Activated CD4-positive, CD25-positive, alpha-beta regulatory T cell (primary cell): ENCODE data around the gene HMCN2.

Source experiments
- DNase-seq, 4 experiments: peaks; one replicate each; lab custom pipeline; 2025; lab: John Stamatoyannopoulos, UW

Gene HMCN2

DNA sequence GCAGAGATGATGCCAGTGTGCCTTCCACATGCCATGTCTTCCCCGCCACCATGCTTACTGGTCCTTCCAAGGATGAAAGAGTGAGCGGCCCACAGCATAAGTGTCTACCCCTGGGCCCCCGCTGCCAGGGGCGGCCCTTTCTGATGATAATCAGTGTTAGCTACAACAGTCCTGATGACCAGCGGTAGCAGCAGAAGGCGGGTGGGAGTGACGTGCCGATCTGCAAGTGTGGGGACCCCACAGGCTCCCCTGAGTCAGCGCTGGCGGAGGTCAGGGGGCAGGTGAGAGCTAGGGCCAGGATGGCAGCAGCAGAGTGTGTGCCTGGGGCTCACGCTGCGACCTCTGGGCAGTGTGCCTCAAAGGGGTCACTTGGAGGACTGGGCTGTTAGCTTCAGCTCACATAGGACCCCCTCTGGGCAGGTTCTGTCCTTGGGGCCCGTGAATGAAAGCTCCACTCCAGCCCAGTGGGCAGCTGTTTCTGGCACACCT, 80.4 kb downstream of the HMCN2 start:
- no peak for DNase-seq

DNA sequence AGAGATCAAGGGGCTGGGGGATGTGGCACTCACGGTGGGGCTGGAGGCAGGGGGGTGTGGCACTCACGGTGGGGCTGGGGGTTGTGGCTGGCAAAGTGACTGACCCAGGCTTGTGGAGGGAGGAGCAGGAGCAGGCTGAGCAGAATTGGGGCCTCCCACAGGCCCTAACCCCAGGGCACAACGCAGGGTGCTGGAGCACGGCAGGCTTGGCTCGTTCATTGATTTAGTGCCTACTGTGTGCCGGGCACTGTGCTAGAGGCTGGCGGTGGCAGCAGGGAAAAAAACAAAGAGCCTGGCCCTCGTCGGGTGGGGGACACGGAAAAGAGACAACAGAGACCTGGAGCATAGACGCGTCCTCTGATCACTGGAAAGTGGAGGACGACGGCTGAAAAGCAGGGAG, 80.9 kb downstream of the HMCN2 start:
- no peak for DNase-seq

- no peak for DNase-seq
Observed at GRCh38 chr9:130347036-130347435, 81.5 kb downstream of the HMCN2 start.

DNA sequence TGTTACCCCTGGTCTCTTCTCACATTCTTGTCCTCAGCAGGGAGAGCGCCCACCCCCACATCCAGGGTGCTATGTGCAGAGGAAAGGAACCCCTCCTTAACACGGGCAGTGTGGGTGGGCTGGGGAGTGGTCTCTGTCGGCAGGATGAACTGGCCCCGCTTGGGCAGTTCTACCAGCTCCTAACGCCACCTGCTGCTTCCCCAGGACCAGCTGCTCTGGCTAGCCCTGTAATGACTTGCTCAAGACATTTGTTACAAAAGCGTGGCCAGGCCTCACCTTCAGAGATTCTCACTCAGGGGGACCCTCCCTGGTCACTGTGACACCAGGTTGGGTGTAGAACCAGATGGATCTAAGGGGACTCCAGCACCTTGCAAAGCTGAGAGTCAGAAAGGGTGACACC, 82.4 kb downstream of the HMCN2 start:
- no peak for DNase-seq

GRCh38 chr9:130348341-130348740, 82.8 kb downstream of the HMCN2 start:
- DNase-seq = no peak

GRCh38 chr9:130348881-130349280, 83.3 kb downstream of the HMCN2 start:
- no peak for DNase-seq

DNA sequence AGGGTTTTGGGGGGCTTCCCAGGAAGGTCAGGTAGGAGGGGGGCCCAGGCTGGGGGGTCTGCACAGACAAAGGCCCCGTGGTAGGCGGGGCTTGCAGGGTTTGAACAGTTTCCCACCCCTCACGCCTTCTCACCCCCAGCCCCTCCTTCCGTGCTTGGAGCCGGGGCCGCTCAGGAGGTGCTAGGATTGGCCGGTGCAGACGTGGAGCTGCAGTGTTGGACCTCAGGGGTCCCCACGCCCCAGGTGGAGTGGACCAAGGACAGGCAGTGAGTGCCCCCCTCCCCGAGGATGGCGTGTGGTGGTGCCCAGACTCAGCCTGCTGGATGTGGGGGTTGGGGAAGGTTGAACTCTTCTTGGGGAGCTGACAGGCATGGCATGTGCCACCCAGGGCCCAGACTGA, 83.8 kb downstream of the HMCN2 start:
- DNase-seq = no peak

DNA sequence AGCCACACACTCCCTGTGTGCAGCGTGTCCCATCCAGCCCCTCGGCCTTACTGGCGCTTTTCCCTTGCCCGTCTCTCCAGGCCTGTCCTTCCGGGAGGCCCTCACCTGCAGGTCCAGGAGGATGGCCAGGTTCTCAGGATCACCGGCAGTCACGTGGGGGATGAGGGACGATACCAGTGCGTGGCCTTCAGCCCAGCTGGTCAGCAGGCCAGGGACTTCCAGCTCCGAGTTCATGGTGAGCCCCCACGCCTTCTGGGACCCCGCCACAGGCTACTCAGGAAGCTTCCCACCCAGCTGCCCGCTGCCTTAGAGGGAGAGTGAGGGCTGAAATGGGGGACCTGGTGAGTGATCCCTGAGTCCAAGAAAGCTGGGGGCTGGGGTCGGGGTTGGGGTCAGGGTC, 85.8 kb downstream of the HMCN2 start:
- no peak for DNase-seq

DNA sequence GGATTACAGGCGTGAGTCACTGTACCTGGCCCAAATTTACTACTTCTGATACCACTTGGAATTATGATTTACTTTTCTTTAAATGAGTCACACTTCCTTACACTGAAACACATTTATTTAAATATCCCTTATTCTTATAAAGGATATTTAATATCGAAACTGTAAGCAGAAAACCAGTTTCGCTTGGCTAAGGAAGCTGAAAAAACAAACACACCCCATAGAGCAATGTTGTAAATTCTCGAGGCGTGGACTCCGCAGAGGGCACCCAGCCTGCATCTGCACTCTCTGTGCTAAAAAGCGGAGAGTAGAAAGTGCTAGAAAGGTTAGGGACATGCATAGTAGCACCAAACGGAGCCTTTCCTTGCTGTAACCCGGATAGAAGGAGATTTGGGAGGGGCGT, 86.5 kb downstream of the HMCN2 start:
- DNase-seq = no peak

DNA sequence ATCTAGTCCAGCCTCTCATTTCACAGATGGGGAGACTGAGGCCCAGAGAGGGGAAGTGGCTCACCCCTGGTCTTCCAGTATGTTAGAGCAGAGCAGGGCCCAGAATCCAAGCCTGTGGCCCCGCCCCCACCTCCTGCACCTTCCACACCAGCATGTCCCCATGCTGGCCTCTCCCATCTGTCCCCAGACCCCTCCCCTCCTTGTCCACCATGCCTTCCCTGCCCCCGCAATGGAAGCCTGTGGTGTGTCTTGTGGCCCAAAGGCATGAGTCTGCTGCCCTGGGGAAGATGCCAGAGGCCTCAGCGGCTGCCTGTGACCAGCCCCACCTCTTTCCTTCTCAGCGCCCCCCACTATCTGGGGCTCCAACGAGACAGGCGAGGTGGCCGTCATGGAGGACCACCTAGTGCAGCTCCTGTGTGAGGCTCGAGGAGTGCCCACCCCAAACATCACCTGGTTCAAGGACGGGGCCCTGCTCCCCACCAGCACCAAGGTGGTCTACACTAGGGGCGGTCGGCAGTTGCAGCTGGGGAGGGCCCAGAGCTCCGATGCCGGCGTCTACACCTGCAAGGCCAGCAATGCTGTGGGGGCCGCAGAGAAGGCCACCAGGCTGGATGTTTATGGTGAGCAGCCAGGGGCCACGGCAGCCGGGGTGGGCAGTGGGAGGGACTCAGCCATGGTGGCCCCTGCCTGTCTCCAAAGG, 87.2 kb downstream of the HMCN2 start:
- no peak for DNase-seq

DNA sequence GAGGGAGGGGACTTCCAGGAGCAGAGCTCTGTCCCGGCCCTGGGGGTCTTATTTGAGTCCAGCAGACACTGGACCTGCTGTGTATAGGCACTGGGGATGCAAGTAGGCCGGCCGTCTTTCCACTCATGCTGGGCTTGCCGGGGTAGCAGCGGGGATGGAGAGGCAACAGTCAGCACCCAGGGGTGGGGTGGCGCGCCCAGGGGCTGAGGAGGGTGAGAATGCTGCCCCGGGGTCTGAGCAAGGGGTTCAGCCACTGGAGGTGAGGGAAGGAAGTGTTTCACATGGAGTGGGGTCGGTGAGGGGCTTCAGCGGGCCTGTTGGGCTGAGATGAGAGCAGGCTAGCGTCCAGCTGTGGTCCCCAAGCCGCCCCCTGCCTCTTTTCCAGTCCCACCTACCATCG, 88.8 kb downstream of the HMCN2 start:
- DNase-seq = no peak

GRCh38 chr9:130354806-130355205, 89.2 kb downstream of the HMCN2 start:
- DNase-seq = no peak

DNA sequence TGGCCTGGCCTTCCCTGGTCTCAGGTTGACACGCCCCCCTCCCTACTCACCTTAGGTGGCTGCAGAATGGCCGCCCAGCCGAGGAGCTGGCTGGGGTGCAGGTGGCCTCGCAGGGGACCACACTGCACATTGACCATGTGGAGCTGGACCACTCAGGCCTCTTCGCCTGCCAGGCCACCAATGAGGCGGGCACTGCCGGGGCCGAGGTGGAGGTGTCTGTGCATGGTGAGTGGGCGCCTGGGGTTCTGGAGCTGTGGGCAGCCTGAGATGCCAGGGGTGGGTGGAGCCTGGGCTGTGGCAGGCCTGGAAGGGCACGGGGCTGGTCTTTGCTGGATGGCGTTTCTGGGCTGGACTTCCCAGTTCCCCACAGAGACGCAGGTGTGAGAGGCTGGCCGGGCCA, 90.5 kb downstream of the HMCN2 start:
- no peak for DNase-seq

DNA sequence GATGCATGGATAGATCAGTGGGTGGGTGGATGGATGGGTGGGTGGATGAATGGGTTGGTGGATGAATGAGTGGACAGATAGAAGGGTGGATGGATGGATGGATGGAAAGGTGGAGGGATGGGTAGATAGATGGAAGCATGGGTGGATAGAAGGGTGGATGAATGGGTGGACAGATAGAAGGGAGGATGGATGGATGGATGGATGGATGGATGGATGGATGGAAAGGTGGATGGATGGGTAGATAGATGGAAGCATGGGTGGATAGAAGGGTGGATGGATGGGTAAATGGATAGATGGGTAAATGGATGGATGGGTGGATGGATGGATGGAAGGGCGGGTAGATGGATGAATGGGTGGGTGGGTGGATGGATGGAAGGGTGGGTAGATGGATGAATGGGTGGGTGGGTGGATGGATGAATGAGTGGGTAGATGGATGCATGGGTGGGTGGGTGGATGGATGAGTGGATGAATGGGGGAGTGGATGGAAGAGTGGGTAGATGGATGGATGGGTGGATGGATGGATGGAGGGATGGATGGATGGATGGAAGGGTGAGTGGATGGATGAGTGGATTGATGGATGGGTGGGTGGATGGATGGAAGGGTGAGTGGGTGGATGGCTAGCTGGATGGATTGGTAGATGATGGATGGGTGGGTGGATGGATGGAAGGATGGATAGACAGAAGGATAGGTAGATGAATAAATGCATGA, 91.5 kb downstream of the HMCN2 start:
- DNase-seq = no peak

DNA sequence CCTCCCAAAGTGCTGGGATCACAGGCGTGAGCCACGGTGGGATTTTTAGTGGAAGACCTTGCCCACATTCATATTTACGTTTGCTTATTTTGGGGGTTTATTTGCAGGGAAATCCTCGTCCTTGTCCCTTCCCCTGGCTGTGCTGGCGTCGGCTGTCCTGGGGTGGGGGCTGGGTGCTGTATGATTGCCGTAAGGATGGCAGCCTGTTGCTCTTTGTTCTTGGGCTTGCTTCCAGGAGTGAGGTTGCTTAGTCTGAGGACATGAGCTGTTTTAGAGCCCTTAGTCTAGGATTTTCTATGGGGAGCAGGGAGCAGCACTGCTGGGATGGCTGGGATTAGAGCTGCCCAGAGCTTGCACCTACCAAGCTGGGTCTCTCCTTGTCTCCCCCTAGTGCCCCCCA, 93.4 kb downstream of the HMCN2 start:
- no peak for DNase-seq

GRCh38 chr9:130359819-130360218, 94.3 kb downstream of the HMCN2 start:
- no peak for DNase-seq

- no peak for DNase-seq
Observed at GRCh38 chr9:130360672-130361071, 95.1 kb downstream of the HMCN2 start.

DNA sequence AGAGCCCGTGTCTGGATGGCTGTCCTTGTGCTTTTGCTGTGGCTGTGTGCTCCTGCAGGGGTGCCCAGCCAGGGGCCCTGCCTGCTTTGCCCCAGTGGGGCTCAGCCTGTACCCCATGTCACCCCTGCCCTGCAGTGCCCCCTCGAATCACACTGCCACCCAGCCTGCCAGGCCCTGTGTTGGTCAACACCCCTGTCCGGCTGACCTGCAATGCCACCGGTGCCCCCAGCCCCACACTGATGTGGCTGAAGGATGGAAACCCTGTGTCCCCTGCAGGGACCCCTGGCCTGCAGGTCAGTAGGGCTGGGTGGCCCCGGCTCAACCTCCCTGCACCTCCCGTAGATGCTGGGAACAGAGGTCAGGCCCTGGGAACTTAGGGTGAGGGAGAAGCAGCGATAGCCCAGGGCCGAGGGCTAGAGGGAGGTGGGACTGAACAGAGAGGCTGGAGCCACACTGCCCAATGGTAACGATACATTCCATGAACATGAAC, 96.4 kb downstream of the HMCN2 start:
- DNase-seq = no peak

- no peak for DNase-seq
Observed at GRCh38 chr9:130362691-130363090, 97.1 kb downstream of the HMCN2 start.

DNA sequence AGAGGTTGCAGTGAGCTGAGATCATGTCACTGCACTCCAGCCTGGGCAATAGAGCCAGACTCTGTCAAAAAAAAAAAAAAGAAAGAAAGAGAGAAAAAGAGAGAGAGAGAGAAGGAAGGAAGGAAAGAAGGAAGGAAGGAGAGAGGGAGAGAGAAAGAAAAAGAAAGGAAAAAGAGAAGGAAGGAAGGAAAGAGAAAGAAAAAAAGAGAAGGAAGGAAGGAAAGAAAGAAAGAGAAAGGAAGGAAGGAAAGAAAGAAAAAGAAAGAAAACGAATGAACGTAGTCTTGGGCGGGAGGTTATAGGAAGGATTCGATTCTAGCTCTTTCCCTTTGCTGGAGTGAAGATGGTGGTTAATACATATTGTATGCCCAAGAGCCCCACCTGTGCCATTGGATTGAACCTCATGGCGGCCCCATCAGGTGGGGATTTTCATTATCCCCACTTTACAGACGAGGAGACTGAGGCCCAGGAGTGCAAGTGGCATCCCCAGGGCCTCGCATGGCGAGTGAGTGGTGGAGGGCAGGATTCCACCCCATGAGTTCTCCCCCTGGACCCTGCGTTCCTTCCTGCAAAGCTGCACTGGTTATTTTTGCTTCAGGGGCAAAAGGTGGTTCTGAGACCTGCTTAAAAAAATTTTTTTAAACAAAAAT, 98.3 kb downstream of the HMCN2 start:
- DNase-seq = no peak

DNA sequence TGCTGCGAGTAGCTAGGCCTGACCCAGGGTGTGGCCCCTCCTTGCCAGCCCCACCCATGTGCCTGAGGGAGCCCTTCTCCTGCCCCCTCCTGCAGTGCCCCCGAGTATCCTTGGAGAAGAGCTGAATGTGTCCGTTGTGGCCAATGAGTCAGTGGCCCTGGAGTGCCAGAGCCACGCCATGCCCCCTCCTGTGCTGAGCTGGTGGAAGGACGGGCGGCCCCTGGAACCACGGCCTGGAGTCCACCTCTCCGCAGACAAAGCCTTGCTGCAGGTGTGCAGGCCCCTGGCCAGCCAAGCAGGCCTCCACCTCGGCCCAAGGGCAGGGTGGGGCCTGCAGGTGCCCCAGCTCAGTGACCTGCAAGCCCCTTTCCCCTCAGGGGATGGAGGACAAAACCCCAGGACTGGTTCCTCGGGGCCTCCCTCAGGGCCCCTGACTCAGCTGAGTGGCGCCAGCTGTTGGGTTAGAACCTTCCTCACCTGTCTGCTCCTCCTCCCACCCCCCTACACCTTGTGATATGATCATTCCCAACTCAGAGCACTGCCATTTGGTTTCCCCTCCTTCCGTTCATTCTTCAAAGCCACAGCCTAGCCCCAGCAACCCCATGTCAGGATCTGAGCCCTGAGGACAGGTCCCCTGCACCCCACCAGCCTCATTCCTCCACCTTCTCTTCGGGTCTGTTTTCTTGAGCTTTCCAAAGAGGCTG, 99.2 kb downstream of the HMCN2 start:
- no peak for DNase-seq

GRCh38 chr9:130365323-130365721, 99.8 kb downstream of the HMCN2 start:
- DNase-seq = no peak
